GM12872 (cell line): Measurements from ENCODE around the gene NHERF2.

Experiments
- CTCF ChIP-seq: IDR thresholded peaks from 3 replicates; pipeline ENCODE4 v1.5.1; 2011; ENCODE audit warnings: low read depth, mild to moderate bottlenecking, low read length, moderate library complexity; ENCODE audit not compliant: insufficient read depth

NHERF2 gene

GRCh38 chr16:2044541-2044940, 17.8 kb downstream of the NHERF2 start:
- no peak for TF ChIP-seq CTCF

- no peak for TF ChIP-seq CTCF
Observed at GRCh38 chr16:2045965-2046892, 19.5 kb downstream of the NHERF2 start.

- no peak for TF ChIP-seq CTCF
Observed at GRCh38 chr16:2046893-2047329, 20.2 kb downstream of the NHERF2 start.

GRCh38 chr16:2047330-2048115, 20.8 kb downstream of the NHERF2 start, which contains the start of the genes NTHL1 and TSC2:
Gene NTHL1 (minus strand): TSS chr16:2047834. CDS start chr16:2047823, 11 bp downstream.
Gene TSC2 (plus strand): TSS chr16:2047985. CDS start chr16:2048616, 631 bp downstream.
- TF ChIP-seq CTCF, result 0 out of 3 replicates have a peak, but pooled peaks have one; percentile 15

- TF ChIP-seq CTCF, result no peak
Observed at GRCh38 chr16:2048116-2048543, 21.4 kb downstream of the NHERF2 start.

GRCh38 chr16:2053211-2053610, 26.5 kb downstream of the NHERF2 start:
- TF ChIP-seq CTCF, result no peak

- no peak for TF ChIP-seq CTCF
Observed at GRCh38 chr16:2053897-2054296, 27.2 kb downstream of the NHERF2 start.
